Stomach (tissue), 9 donors: Measurements from ENCODE around the gene CUL4A. TPM values are rescaled to one million over a fixed set of nuclear protein-coding genes. Genes with fewer than 3 reads are reported as not detected.

Source experiments
- DNase-seq, 2 donors: peaks; one replicate each; pipeline versions ENCODE4 v3.0.0 to v3.0.0-alpha.2; 2013 to 2019
- H3K27ac ChIP-seq, 5 donors: fragments of 200-600 bp in 4 of 5; sonication (generic) in 4 of 5; one replicate each; pipeline ENCODE4 v1.5.1; 2013 to 2019; ENCODE audit warnings: mild to moderate bottlenecking in 1 of 5, moderate library complexity in 1 of 5
- H3K27me3 ChIP-seq, 3 donors: fragments of 200-600 bp; sonication (generic); one replicate each; pipeline ENCODE4 v1.5.1; 2017 to 2019; ENCODE audit warnings: mixed run types in 1 of 3
- H3K36me3 ChIP-seq, 4 donors: fragments of 200-600 bp; sonication (generic); 1 replicate in 3 of 4; 2 replicates in 1 of 4; pipeline ENCODE4 v1.5.1; 2016 to 2019
- H3K4me1 ChIP-seq, 4 donors: fragments of 200-600 bp; sonication (generic); one replicate each; pipeline ENCODE4 v1.5.1; 2016 to 2019
- H3K4me3 ChIP-seq, 4 donors: fragments of 200-600 bp; sonication (generic) in 3 of 4; one replicate each; pipeline ENCODE4 v1.5.1; 2016 to 2019; ENCODE audit warnings: mild to moderate bottlenecking in 1 of 4
- H3K9me3 ChIP-seq, 4 donors: fragments of 200-600 bp; sonication (generic); one replicate each; pipeline ENCODE4 v1.5.1; 2016 to 2019
- EP300 ChIP-seq: sonication (generic); formaldehyde crosslinking; IDR thresholded peaks from one replicate; pipeline ENCODE4 v1.6.1; 2017; ENCODE audit warnings: antibody characterized with exemption
- POLR2A ChIP-seq, 4 donors: fragments of 450-650 bp; IDR thresholded peaks; one replicate each; pipeline ENCODE4 v1.6.1; 2016; ENCODE audit warnings: antibody characterized with exemption in 4 of 4, control low read depth in 2 of 4, mild to moderate bottlenecking in 1 of 4, moderate library complexity in 1 of 4
- POLR2AphosphoS5 ChIP-seq, 3 donors: sonication (generic); formaldehyde crosslinking; IDR thresholded peaks; one replicate each; pipeline ENCODE4 v1.6.1; 2016; ENCODE audit warnings: antibody characterized with exemption in 3 of 3
- WGBS, 5 donors: extraction: QIAGEN DNeasy Blood & Tissue Kit in 3 of 5; methylation state at CpG; one replicate each; pipeline versions ENCODE4 v1.1.5 to v1.1.7; 2013 to 2018; 5-methylcytosine and 5-hydroxymethylcytosine counted together
- intact Hi-C: fragments of 100-400 bp; cut with DNase I; formaldehyde crosslinking; loops from one replicate; pipeline ENCODE4 v1.15.1; 2023; ENCODE audit warnings: low total_unique reads
- polyA plus RNA-seq, 3 donors: library from polyadenylated mRNA; stranded (reverse); fragments of 200-250 nt; gene quantifications; one replicate each; pipeline ENCODE4 v1.2.3, GENCODE V29; 2013
- total RNA-seq, 5 donors: library from RNA; depleted of rRNA; stranded (reverse); fragments of >200 nt; gene quantifications; one replicate each; pipeline versions ENCODE4 v1.1.0 to v1.2.3, GENCODE V29; 2014 to 2016
- TF ChIP-seq, protein P1 (sequence below), 7 experiments: fragments of 450-650 bp in 4 of 7; fragments of 200-600 bp in 3 of 7; sonication (generic) in 3 of 7; IDR thresholded peaks; one replicate each; pipeline ENCODE4 v1.5.1; 2016 to 2019; ENCODE audit warnings: antibody characterized with exemption in 7 of 7, control low read depth in 2 of 7, mild to moderate bottlenecking in 1 of 7
- donor health status: healthy with polysubstance abuse.
- donor health status: Bipolar disorder and iron deficiency.
- donor health status: healthy.

Gene CUL4A
- total and polyA plus RNA-seq, 8 donors, result 24.4 to 153 (median 108) TPM

DNA sequence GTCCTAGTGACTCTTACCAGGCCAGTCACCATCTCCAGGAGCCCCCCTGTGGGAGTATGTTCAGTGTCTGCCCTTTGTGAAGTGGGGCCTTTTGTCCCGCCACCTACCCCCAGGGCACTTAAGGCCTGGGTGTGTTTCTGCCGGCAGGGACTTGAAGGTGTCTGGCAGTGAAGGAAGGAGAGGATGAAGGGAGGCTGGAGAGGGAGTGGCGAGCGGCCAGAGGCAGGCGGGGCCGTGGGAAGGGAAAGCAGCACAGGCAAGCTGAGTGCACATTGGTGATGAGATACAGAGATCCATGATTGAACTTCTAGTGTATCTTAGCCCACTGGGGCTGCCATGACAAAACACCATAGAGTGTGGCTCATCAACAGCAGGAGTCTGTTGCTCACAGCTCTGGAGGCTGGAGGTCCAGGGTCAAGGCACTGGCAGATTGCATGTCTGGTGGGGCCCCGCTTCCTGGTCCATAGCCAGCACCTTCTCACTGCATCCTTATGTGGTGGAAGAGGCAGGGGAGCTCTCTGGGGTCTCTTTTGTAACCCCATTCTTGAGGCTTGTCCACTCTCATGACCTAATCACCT lies 17.5 kb downstream of the CUL4A start:
- WGBS, 5 donors, result 80 to 88% (median 86%) methylated on average over 7 of the region's 7 CpGs
- intact Hi-C loops, result no loop called here
- DNase-seq, result no peak
- Histone ChIP-seq H3K27me3 (no peaks in the 10 kb centered on the region), H3K4me3 (no peak overlapping the region), H3K36me3 (peaks cover 38 to 99% (median 98%) of the 10 kb centered on the region in 4 donors), H3K4me1 (no peaks in the 10 kb centered on the region), H3K27ac (no peak overlapping the region), H3K9me3 (no peaks in the 10 kb centered on the region)
- TF ChIP-seq POLR2AphosphoS5 (IDR thresholded peaks at IDR 0.05) (no peak), POLR2A (IDR thresholded peaks at IDR 0.05) (no peak), EP300 (no peak)

DNA sequence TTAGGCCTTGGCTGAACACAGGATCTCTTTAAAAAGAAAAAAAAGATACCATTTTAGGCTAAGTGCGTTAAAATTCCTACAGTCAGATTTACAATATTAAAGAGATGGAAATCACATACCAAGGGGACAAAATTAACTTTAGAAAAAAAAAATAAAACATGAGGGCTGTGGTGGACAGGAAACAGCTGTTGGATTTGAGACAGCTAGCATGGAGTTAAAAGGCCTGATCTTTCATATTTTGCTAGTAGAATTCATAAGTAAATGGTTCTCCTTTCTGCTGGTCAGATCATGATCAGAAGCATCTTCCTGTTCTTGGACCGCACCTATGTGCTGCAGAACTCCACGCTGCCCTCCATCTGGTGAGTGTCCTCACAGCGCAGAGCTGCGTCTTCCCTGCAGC lies 19.7 kb downstream of the CUL4A start:
- H3K9me3 ChIP-seq, result no peaks in the 10 kb centered on the region
- DNase-seq, result peak in 1 of 2 donors; percentile 24
- WGBS, 5 donors, result 90 to 94% (median 93%) methylated on average over 5 of the region's 5 CpGs
- peaks cover 35 to 99% (median 98%) of the 10 kb centered on the region in 4 donors for H3K36me3 ChIP-seq
- TF ChIP-seq EP300, result no peak
- no peak for TF ChIP-seq POLR2A (IDR thresholded peaks at IDR 0.05)
- TF ChIP-seq, protein P1, sequence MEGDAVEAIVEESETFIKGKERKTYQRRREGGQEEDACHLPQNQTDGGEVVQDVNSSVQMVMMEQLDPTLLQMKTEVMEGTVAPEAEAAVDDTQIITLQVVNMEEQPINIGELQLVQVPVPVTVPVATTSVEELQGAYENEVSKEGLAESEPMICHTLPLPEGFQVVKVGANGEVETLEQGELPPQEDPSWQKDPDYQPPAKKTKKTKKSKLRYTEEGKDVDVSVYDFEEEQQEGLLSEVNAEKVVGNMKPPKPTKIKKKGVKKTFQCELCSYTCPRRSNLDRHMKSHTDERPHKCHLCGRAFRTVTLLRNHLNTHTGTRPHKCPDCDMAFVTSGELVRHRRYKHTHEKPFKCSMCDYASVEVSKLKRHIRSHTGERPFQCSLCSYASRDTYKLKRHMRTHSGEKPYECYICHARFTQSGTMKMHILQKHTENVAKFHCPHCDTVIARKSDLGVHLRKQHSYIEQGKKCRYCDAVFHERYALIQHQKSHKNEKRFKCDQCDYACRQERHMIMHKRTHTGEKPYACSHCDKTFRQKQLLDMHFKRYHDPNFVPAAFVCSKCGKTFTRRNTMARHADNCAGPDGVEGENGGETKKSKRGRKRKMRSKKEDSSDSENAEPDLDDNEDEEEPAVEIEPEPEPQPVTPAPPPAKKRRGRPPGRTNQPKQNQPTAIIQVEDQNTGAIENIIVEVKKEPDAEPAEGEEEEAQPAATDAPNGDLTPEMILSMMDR (IDR thresholded peaks at IDR 0.05), result no peak
- TF ChIP-seq POLR2AphosphoS5 (IDR thresholded peaks at IDR 0.05), result no peak
- no peak overlapping the region for H3K27ac ChIP-seq
- no peak overlapping the region for H3K4me3 ChIP-seq
- H3K27me3 ChIP-seq, result no peaks in the 10 kb centered on the region
- intact Hi-C loops, result no loop called here
- H3K4me1 ChIP-seq, result no peaks in the 10 kb centered on the region

DNA sequence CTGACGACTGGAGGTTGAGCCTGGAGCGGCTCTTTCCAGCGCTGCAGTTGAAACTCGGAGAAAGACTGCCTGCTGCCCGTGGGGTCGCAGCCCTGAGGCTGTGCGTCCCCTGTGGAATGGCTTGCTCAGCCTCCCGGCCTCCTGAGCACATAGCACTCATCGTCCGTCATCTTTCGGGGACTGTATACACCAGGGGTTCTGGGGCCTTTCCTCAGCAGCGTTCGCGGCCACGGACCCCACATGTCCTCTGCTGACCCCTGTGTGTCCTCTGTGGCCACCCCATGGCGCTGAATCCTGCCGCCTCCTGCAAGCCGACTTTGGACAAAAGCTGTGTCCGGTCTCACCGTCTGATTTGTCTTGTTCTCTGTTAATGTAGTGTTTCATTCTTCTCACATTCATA lies 20.4 kb downstream of the CUL4A start:
- no peak for DNase-seq
- Histone ChIP-seq H3K4me1 (no peaks in the 10 kb centered on the region), H3K36me3 (peaks cover 33 to 99% (median 98%) of the 10 kb centered on the region in 4 donors), H3K27me3 (no peaks in the 10 kb centered on the region), H3K27ac (no peak overlapping the region), H3K4me3 (no peak overlapping the region), H3K9me3 (no peaks in the 10 kb centered on the region)
- intact Hi-C loops, result no loop called here
- 88 to 95% (median 93%) methylated on average over 19 to 20 of the region's 20 CpGs for WGBS, 5 donors
- TF ChIP-seq POLR2A (IDR thresholded peaks at IDR 0.05) (no peak), EP300 (no peak), POLR2AphosphoS5 (IDR thresholded peaks at IDR 0.05) (no peak)
- TF ChIP-seq, protein P1 (IDR thresholded peaks at IDR 0.05), result no peak

DNA sequence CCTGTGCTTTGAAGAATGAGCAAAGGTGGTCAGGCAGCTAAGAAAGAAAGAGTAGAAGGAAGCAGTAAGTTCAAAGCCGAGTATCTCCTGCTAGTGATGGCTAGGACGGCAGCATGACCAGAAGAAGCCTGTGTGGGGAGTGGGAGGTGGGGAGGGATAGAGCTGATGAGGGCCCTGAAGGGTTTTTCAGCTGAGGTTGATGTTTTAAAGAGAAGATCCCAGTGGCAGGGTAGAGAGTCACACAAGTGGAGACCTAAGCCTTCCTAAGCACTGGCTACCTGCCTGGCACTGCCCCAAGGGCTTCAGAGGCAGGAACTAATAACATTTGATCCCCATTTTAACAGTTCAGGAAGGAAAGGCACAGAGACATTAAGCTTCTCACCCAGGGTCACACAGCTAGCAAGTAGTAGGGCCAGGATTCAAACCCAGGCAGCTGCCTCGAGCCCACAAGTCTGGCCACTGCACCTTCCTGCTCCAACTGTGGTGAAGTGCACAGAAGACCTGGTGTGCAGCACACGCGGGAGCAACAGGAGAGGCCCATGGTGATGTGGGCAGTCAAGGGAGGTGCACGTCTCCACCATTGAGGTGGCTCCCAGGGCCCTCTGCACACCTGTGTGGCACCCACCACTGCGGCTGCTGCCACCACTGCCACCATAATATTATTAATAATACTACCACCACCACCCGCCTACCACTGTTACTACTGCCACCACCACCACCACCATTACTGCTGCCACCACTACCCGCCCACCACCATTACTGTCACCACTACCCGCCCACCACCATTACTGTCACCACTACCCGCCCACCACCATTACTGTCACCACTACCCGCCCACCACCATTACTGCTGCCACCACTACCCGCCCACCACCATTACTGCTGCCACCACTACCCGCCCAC lies 22.1 kb downstream of the CUL4A start:
- Histone ChIP-seq H3K4me3 (no peak overlapping the region), H3K27me3 (no peaks in the 10 kb centered on the region), H3K36me3 (peaks cover 39 to 99% (median 96%) of the 10 kb centered on the region in 4 donors), H3K9me3 (no peaks in the 10 kb centered on the region), H3K4me1 (no peaks in the 10 kb centered on the region), H3K27ac (no peak overlapping the region)
- no peak for TF ChIP-seq POLR2AphosphoS5 (IDR thresholded peaks at IDR 0.05)
- TF ChIP-seq, protein P1 (IDR thresholded peaks at IDR 0.05), result no peak
- TF ChIP-seq POLR2A (IDR thresholded peaks at IDR 0.05), result no peak
- no peak for TF ChIP-seq EP300
- 80 to 86% (median 81%) methylated on average over 13 to 14 of the region's 14 CpGs for WGBS, 5 donors
- intact Hi-C loops, result no loop called here
- no peak for DNase-seq
